Mucosa of gallbladder (tissue), 1 donor: ENCODE measurements around the gene SLC30A7. TPM values are rescaled to one million over a fixed set of nuclear protein-coding genes. Genes with fewer than 3 reads are reported as not detected.

Experiments
- DNase-seq: peaks from one replicate; pipeline ENCODE4 v3.0.0-alpha.2; 2020; ENCODE audit warnings: low spot score
- total RNA-seq: library from RNA; stranded (reverse); gene quantifications from one replicate; pipeline ENCODE4 v1.2.1, GENCODE V29; 2021
- donor health status: DM: no; HTN: no; CAD: no.

Gene SLC30A7
- total RNA-seq, 1 donor from 2014 or later = 35.0 TPM

GRCh38 chr1:101027194-101027772 is 131.4 kb downstream of the SLC30A7 start:
- DNase-seq = no peak

- DNase-seq = no peak
These were observed 132.6 kb downstream of the SLC30A7 start for GRCh38 chr1:101028466-101028865.

GRCh38 chr1:101029184-101029583 is 133.3 kb downstream of the SLC30A7 start:
- no peak for DNase-seq

GRCh38 chr1:101030881-101031280 is 135.0 kb downstream of the SLC30A7 start:
- DNase-seq = no peak

Other genes starting within 250 kb of the SLC30A7 start
- gene VCAM1, start 176.3 kb upstream of the SLC30A7 start, total RNA-seq = 9.7 TPM
- gene EXTL2, start 1.2 kb upstream of the SLC30A7 start, total RNA-seq = 12.8 TPM
- 25.6 TPM for gene DPH5, start 129.7 kb downstream of the SLC30A7 start, total RNA-seq